Measurements from ENCODE around the gene DNASE1.

GRCh38 chr16:3690980-3691720 lies 36.7 kb downstream of the DNASE1 start:
- no peak for TF ChIP-seq POLR2A (IDR thresholded peaks at IDR 0.05)
- no peak for TF ChIP-seq CTCF (IDR thresholded peaks at IDR 0.05)
- TF ChIP-seq EP300 (IDR thresholded peaks at IDR 0.05) = no peak
- no peak for TF ChIP-seq POLR2AphosphoS5 (IDR thresholded peaks at IDR 0.05)

Measured in stomach (tissue), 4 donors.